T follicular helper cell (primary cell): ENCODE measurements around the gene PRMT2.

Source experiments
- DNase-seq: peaks from one replicate; pipeline ENCODE4 v3.0.0-alpha.2; 2020; ENCODE audit warnings: low read depth

The PRMT2 gene

GRCh38 chr21:46643379-46644177 lies 8.1 kb downstream of the PRMT2 start:
- no peak for DNase-seq

- DNase-seq: no peak
Observed at GRCh38 chr21:46645840-46646239, 10.4 kb downstream of the PRMT2 start.

GRCh38 chr21:46646541-46647154 lies 11.2 kb downstream of the PRMT2 start:
- no peak for DNase-seq

GRCh38 chr21:46648539-46648938 lies 13.1 kb downstream of the PRMT2 start:
- no peak for DNase-seq

- no peak for DNase-seq
Observed at GRCh38 chr21:46649356-46649755, 13.9 kb downstream of the PRMT2 start.

GRCh38 chr21:46650476-46651098 lies 15.1 kb downstream of the PRMT2 start:
- DNase-seq: no peak

GRCh38 chr21:46651121-46651520 lies 15.6 kb downstream of the PRMT2 start:
- no peak for DNase-seq

GRCh38 chr21:46655230-46655629 lies 19.8 kb downstream of the PRMT2 start:
- DNase-seq: no peak

- DNase-seq: no peak
Observed at GRCh38 chr21:46656820-46657219, 21.3 kb downstream of the PRMT2 start.

GRCh38 chr21:46660505-46660904 lies 25.0 kb downstream of the PRMT2 start:
- no peak for DNase-seq

- peak; percentile 17 for DNase-seq
Observed at GRCh38 chr21:46661211-46661625, 25.7 kb downstream of the PRMT2 start.

- no peak for DNase-seq
Observed at GRCh38 chr21:46661642-46662366, 26.3 kb downstream of the PRMT2 start.

- DNase-seq: no peak
Observed at GRCh38 chr21:46662367-46662654, 26.8 kb downstream of the PRMT2 start.

- DNase-seq: no peak
Observed at GRCh38 chr21:46662765-46663500, 27.5 kb downstream of the PRMT2 start.

GRCh38 chr21:46663754-46664153 lies 28.3 kb downstream of the PRMT2 start:
- DNase-seq: no peak

- no peak for DNase-seq
Observed at GRCh38 chr21:46664316-46664995, 29.0 kb downstream of the PRMT2 start.

- no peak for DNase-seq
Observed at GRCh38 chr21:46665566-46665965, 30.1 kb downstream of the PRMT2 start.

- DNase-seq: no peak
Observed at GRCh38 chr21:46666941-46667740, 31.7 kb downstream of the PRMT2 start.

- DNase-seq: no peak
Observed at GRCh38 chr21:46667741-46668380, 32.4 kb downstream of the PRMT2 start.

- no peak for DNase-seq
Observed at GRCh38 chr21:46668381-46668780, 32.9 kb downstream of the PRMT2 start.
